ENCODE data around the gene ACTN2.

- TF ChIP-seq CTCF (IDR thresholded peaks at IDR 0.05; ENCODE audit: low read depth, low read length, poor library complexity, severe bottlenecking) = peak; percentile 13
- no peak for TF ChIP-seq EZH2phosphoT487 (IDR thresholded peaks at IDR 0.05; ENCODE audit: borderline replicate concordance, low read length)
These were observed 62.1 kb downstream of the ACTN2 start for GRCh38 chr1:236748268-236748870.
